ENCODE results near the gene DCUN1D1. TPM values are rescaled to one million over a fixed set of nuclear protein-coding genes. Genes with fewer than 3 reads are reported as not detected.

The DCUN1D1 gene
- total RNA-seq, 1 experiment from 2014 or later: 71.7 TPM

GRCh38 chr3:182979103-182979673 lies 1.1 kb downstream of the DCUN1D1 start:
- Histone ChIP-seq H3K14ac (ENCODE audit: insufficient read depth, low read length) (no peak overlapping the region), H3K9ac (ENCODE audit: extremely low read depth, insufficient read length, low read length) (peak overlapping the region; percentile 81), H3K23ac (ENCODE audit: insufficient read length, low read depth, low read length) (no peak overlapping the region), H3K9me3 (ENCODE audit: control insufficient read depth, low read depth, low read length) (no peaks in the 10 kb centered on the region), H3K79me1 (ENCODE audit: insufficient read depth, low read depth, low read length, poor library complexity, severe bottlenecking) (no peaks in the 10 kb centered on the region), H2BK5ac (ENCODE audit: insufficient read length, low read length) (no peak overlapping the region), H2BK20ac (ENCODE audit: low read depth, low read length, poor library complexity, severe bottlenecking) (no peak overlapping the region), H2AFZ (ENCODE audit: low read length) (no peak overlapping the region), H4K91ac (ENCODE audit: insufficient read length, low read depth, low read length) (no peak overlapping the region), H2BK120ac (ENCODE audit: low read depth, low read length, poor library complexity, severe bottlenecking) (no peak overlapping the region), H3K27ac (ENCODE audit: insufficient read length, low read depth, low read length) (no peak overlapping the region), H3K79me2 (ENCODE audit: insufficient read depth, low read length) (peaks cover 15% of the 10 kb centered on the region; the same call in 1 of the 2 replicates), H3K27me3 (ENCODE audit: insufficient read depth, low read length) (no peaks in the 10 kb centered on the region), H3K56ac (ENCODE audit: insufficient read length, low read depth, low read length) (no peak overlapping the region), H3K23me2 (ENCODE audit: insufficient read length, low read depth, low read length, poor library complexity, severe bottlenecking) (no peaks in the 10 kb centered on the region), H3T11ph (ENCODE audit: low read length) (no peak overlapping the region), H3K4me2 (ENCODE audit: insufficient read depth, insufficient read length, low read length) (peak overlapping the region; percentile 65), H2BK15ac (ENCODE audit: low read depth, low read length) (no peak overlapping the region), H3K18ac (ENCODE audit: insufficient read length, low read depth, low read length) (no peak overlapping the region), H4K20me1 (ENCODE audit: control insufficient read depth, insufficient read depth, insufficient read length) (no peaks in the 10 kb centered on the region), H3K4ac (ENCODE audit: low read depth, low read length) (no peak overlapping the region), H2AK5ac (ENCODE audit: insufficient read length, low read length) (no peak overlapping the region), H3K4me1 (ENCODE audit: insufficient read depth, low read length) (peaks cover 4% of the 10 kb centered on the region; the same call in 1 of the 2 replicates), H4K5ac (ENCODE audit: insufficient read length, low read depth, low read length) (no peak overlapping the region), H4K8ac (replicated peaks; ENCODE audit: insufficient read length, low read depth, low read length) (no peak overlapping the region), H2BK12ac (ENCODE audit: insufficient read length, low read depth, low read length) (no peak overlapping the region)
- no peak for TF ChIP-seq CTCF (conservative IDR thresholded peaks at IDR 0.05)
- WGBS (ENCODE audit: extremely low coverage, insufficient read length, low lambda C conversion rate): no CpG with 5 or more reads among the region's 10 CpGs
- H3K36me3 Mint-ChIP-seq (ENCODE audit: insufficient read depth in 1 of 3, low read depth in 3 of 3): no peaks in the 10 kb centered on the region
- H3K27ac Mint-ChIP-seq: peak overlapping the region; percentile 56 to 96 (median 63); a peak in 6 of 7 replicates
- no peaks in the 10 kb centered on the region for H3K9me3 Mint-ChIP-seq
- DNase-seq: no peak
- H3K4me3 Mint-ChIP-seq: peak overlapping the region; percentile 92 to 94
- peaks cover 29 to 36% of the 10 kb centered on the region in 2 experiments for H3K4me1 Mint-ChIP-seq
- H3K27me3 Mint-ChIP-seq (ENCODE audit: low read depth): no peaks in the 10 kb centered on the region
